GM12872 (cell line): ENCODE measurements around the gene CELF2.

Experiments used
- CTCF ChIP-seq: IDR thresholded peaks from 3 replicates; pipeline ENCODE4 v1.5.1; 2011; ENCODE audit warnings: low read depth, mild to moderate bottlenecking, low read length, moderate library complexity; ENCODE audit not compliant: insufficient read depth

The CELF2 gene

GRCh38 chr10:11330383-11331045, 312.8 kb downstream of the CELF2 start:
- TF ChIP-seq CTCF, result no peak

GRCh38 chr10:11331046-11331577, 313.4 kb downstream of the CELF2 start:
- no peak for TF ChIP-seq CTCF

- no peak for TF ChIP-seq CTCF
Observed at GRCh38 chr10:11331726-11332125, 314.1 kb downstream of the CELF2 start.

GRCh38 chr10:11332846-11333245, 315.2 kb downstream of the CELF2 start:
- TF ChIP-seq CTCF, result no peak

GRCh38 chr10:11334436-11334835, 316.8 kb downstream of the CELF2 start:
- no peak for TF ChIP-seq CTCF

GRCh38 chr10:11335167-11335652, 317.5 kb downstream of the CELF2 start:
- TF ChIP-seq CTCF, result no peak

GRCh38 chr10:11335881-11336430, 318.3 kb downstream of the CELF2 start:
- TF ChIP-seq CTCF, result no peak
